ENCODE data around the gene PPM1E.

- TF ChIP-seq CTCF (conservative IDR thresholded peaks at IDR 0.05; ENCODE audit: low read length): no peak
- no peak for TF ChIP-seq EZH2phosphoT487 (IDR thresholded peaks at IDR 0.05; ENCODE audit: borderline replicate concordance)
Measured at GRCh38 chr17:59024916-59025315, 269.3 kb downstream of the PPM1E start.

Measured in Loucy (cell line).